GM15510 (cell line): ENCODE data around the gene BCL2L13.

ENCODE experiments used
- POLR2A ChIP-seq: IDR thresholded peaks from 3 replicates; pipeline ENCODE4 v1.6.1; 2011; ENCODE audit warnings: borderline replicate concordance; ENCODE audit not compliant: insufficient read length; ENCODE audit errors: extremely low read depth

BCL2L13 gene

DNA sequence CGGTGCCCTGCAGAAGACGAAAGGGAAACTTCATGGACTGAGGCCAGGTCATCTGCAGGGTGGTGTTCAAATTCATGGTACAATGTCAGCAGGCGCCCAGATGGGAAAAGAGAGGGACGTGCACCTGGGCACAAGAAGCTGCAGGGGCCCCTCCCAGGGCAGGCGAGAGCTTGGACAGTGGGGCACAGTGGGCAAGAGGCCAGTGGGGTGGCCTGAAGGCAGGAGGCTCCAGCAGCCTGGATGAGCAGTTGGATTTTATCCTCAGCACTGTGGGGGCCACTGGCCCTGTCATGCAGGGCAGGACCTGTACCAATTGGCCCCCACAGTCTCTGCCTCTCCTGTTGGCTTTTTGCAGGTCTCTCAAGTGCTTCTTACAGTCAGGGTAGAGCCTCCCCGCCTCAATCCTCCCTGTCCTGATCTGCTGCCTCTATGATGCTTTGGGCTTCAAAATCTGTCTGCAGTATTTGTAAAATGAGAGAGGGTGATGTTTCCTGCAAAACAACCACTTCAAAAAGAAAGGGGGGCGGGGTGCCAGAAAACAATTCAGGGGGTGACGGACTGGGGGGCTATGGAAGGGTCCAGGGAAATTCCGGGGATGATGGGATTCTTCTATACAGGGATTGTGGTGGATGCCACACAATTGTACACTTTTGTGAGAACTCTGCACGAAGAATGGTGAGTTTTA, 137.4 kb downstream of the BCL2L13 start:
- no peak for TF ChIP-seq POLR2A

DNA sequence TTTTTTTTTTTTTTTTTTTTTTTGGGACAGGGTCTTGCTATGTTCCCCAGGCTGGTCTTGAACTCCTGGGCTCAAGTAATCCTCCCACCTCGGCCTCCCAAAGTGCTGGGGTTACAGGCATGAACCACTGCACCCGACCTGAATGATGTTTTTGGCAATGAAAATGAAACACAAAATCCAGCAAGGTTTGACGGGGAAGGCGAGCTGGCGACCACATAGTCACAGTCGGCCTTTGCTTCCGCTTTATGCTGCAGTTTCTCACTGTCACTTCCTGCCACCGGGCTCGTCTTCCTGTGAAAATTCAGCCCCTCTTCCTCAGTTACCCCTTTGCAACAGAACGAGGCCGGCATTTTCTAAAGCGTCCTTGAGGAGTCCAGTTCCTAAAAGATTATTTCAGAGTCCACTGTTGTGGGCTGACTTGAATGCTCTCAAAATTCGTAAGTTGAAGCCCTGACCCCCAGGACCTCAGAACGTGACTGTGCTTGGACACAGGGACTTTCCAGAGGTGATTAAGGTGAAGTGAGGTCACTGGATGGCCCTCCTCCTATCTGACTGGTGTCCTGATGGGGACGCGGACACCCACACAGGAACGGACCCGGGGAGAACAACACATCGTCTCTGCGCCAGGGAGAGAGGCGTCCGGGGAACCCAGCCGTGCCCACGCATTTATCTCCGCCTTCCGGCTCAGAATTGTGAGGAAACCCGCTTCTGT, 138.6 kb downstream of the BCL2L13 start:
- TF ChIP-seq POLR2A, result peak; percentile 34

DNA sequence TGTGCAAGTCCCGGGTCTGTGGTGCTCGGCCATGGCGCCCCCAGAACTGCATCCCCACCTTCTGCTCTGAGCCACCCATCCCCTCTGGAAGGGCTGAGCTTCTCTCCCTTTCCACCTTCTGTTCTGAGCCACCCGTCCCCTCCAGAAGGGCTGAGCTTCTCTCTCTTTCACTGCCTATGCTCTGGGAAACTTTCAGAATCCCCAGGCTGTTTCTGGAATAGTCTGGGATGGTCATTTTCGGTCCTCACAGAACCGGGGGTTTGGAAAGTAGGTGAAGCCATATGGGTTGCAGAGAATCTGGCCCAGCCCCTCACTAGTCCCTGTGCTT, 139.1 kb downstream of the BCL2L13 start:
- no peak for TF ChIP-seq POLR2A

DNA sequence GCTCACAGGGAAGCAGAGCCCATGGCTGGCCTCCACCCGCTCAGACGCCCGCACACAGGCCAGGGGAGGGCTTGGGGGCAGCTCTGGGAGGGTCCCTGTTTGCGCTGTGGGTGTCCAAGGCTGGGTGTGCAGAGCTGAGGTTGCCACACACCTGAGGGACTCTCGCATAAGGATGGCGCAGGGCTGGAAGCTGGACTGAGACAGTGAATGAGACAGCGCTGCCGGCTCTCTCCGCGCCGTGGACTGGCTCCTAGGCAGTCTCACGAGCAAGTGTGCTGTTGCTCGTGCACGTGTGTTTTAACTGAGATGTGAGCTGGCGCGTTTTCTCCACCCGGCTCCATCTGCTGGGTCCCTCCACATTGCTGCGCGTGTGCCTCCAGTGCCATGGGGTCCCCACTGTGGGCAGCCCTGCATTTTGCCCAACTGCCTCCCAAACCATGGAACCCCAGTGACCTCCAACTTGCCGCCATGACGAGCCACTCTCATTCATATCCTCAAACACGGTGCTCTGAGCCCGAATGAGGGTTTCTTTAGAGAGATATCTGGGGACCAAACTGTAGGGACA, 139.9 kb downstream of the BCL2L13 start:
- TF ChIP-seq POLR2A, result no peak

DNA sequence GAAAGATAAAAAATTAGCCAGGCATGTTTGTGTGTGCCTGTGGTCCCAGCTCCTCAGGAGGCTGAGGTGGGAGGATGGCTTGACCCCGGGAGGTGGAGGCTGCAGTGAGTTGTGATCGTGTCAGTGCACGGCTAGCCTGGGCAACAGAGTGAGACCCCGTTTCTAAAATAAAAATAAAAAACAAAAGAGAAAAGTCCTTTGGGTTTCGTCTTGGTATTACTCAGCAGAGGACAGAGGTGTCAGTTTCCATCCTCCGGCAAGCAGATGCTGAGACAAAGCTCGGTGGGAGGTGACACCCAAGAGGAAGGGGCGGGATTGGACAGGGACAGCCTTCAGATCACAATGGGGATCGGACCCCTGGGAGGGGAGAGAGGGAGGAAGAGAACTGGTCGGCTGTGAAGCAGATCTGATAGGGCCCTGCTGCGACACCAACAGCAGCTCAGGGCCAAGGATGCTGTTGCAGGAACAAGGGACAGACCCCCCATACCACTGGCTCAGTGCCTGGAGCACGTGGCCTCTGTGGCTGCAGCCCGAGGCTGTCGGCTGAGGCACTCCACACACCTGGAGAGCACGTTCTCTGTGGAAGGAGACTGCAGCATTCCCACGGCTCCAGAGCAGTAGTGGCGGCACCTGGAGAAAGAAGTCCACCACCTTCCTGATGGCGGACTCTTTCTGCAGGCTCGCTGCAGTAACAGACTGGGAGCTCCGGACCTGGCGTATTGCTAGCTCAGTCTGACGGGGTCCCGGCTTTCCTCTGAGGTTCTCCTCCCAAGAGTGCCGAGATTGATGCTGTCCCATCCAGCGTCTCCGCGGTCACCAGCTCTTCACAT, 140.9 kb downstream of the BCL2L13 start:
- TF ChIP-seq POLR2A, result no peak

DNA sequence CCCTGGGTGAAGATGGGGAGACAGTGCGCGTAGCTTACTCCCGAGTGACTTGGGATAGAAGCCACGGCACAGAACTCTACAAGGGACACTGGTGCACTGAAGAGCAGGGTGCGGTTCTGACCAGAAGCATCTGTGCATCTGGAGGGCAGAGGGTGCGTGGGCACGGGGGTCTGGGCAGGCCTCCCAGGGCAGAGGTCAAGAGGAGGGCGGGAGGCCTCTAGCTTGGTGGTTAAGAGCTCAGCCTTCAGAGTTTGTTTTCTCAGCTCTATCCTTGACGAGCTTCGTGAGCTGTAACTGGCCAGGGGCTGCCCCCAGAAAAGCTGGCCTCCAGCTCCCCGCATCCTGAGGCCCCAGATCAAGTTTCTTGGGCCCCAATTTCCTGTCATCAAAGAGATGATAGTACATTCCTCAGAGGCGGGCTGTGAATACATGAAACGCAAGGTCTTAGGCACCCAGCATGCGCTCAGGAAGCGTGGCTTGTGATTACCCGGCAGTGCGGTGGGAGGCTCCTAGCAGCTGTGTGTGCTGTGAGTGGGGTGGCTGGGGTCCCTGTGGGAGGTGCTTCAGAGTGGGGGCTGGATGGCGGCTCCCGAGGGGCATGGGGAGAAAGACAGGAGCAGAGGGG, 141.7 kb downstream of the BCL2L13 start:
- no peak for TF ChIP-seq POLR2A
